Activated naive CD8-positive, alpha-beta T cell (primary cell): ENCODE data around the gene STX1B.

ENCODE experiments used
- H3K27ac Mint-ChIP-seq: one replicate; pipeline ENCODE4 v1.8.0; 2021; ENCODE audit warnings: mixed read lengths
- H3K27me3 Mint-ChIP-seq: one replicate; pipeline ENCODE4 v1.8.0; 2021; ENCODE audit warnings: mixed read lengths
- H3K36me3 Mint-ChIP-seq: one replicate; pipeline ENCODE4 v1.8.0; 2021; ENCODE audit warnings: mixed read lengths
- H3K4me1 Mint-ChIP-seq: one replicate; pipeline ENCODE4 v1.8.0; 2021; ENCODE audit warnings: low read depth, mixed read lengths
- H3K4me3 Mint-ChIP-seq: one replicate; pipeline ENCODE4 v1.8.0; 2021; ENCODE audit warnings: mild to moderate bottlenecking, mixed read lengths
- H3K9me3 Mint-ChIP-seq: one replicate; pipeline ENCODE4 v1.8.0; 2021; ENCODE audit warnings: low read depth, mixed read lengths

The STX1B gene

DNA sequence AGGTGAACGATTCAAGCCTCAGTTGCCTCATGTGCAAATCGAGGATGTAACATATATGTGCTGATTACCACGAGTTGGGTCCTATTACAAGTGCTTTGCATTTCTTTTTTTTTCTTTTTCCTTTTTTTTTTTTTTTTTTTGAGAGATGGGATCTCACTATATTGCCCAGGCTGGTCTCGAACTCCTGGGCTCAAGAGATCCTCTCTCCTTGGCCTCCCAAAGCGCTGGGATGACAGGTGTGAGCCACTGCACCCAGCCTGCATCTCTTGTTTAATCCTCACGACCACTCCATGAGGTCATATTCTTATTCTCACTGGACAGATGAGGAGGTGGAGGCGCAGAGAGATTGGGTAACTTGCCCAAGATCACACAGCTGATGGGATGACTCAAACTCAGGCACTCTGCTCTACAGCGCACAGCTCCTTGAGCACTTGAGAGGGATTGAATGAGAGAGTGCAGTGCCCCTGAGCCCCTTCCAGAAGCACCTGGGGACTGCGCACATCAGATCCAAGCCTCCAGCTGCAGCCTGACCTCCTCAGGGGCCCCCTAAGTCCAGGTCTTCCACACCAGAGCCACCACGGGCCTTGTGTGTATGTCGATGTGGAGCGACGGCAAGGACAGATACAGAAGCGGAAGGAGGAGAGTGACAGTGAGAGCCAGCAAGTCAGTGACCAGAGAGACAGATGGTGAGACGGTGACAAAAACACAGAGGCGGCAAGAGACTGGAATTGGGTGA is 4.9 kb downstream of the STX1B start:
- no peak overlapping the region for H3K4me3 Mint-ChIP-seq
- H3K36me3 Mint-ChIP-seq: no peaks in the 10 kb centered on the region
- no peaks in the 10 kb centered on the region for H3K27me3 Mint-ChIP-seq
- no peaks in the 10 kb centered on the region for H3K9me3 Mint-ChIP-seq
- no peak overlapping the region for H3K27ac Mint-ChIP-seq
- H3K4me1 Mint-ChIP-seq: peaks cover 5% of the 10 kb centered on the region

DNA sequence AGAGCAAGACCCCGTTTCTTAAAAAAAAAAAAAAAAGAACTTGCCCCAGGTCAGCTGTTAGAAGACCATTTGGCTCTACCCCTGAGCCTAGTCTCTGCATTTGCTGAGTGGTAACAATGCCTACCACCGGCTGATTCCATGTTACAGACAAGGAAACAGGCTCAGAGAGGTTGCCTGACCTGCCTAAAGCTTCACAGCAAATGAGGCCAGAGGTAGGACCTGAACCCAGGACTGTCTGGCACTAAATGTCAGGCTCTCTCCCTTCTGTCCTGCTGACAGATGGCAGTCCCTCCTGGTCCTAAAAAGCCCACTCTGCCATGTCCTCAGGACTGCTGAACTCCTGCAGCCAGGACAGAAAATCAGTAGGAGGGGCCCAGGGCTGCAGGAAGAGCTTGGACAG is 5.8 kb downstream of the STX1B start:
- no peak overlapping the region for H3K27ac Mint-ChIP-seq
- H3K4me1 Mint-ChIP-seq: peaks cover under 1% of the 10 kb centered on the region
- H3K9me3 Mint-ChIP-seq: no peaks in the 10 kb centered on the region
- H3K27me3 Mint-ChIP-seq: no peaks in the 10 kb centered on the region
- no peak overlapping the region for H3K4me3 Mint-ChIP-seq
- no peaks in the 10 kb centered on the region for H3K36me3 Mint-ChIP-seq

DNA sequence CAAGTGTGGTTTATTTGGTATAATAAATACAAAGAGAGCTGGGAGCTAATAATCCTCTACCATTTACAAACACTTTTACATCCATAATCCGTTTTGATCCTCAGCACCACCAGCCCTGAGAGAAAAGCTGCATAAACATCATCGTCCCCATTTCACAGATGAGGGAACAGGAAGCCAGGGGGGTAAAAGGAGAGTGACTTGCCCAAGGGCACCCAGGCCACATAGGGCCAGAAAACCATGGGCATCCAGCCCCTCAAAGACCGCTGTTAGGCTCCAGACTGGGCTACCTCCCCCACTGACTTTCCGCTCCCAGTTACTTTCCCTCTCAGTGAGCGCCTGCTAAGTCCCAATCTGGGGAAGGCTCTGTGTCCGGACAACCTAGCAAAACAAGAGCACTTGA is 6.7 kb downstream of the STX1B start:
- no peaks in the 10 kb centered on the region for H3K4me1 Mint-ChIP-seq
- H3K36me3 Mint-ChIP-seq: no peaks in the 10 kb centered on the region
- H3K9me3 Mint-ChIP-seq: no peaks in the 10 kb centered on the region
- no peak overlapping the region for H3K27ac Mint-ChIP-seq
- H3K4me3 Mint-ChIP-seq: no peak overlapping the region
- H3K27me3 Mint-ChIP-seq: no peaks in the 10 kb centered on the region

DNA sequence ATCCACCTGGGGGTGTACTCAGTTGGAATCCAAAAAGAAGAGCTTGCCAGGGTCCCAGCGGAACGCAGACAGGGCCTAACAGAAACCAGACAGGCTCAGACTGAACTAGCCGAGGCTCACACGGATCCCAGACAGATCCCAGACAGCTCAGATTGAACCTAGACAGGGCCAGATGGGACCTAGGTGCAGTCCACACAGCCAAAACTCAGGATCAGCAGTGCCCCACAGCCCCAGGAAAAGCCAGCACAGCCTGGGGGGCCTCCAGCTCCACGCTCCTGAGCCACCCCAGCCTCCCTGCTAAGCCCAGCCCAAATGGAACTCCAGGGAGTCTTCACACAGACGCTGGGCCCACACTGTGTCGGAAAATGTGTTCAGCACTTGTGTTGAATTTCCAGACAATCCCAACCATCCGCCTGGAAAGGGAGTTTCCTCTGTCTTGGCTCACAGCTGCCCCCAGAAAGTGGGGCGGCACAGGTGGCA is 7.5 kb downstream of the STX1B start:
- Mint-ChIP-seq H3K36me3 (no peaks in the 10 kb centered on the region), H3K4me3 (no peak overlapping the region), H3K27me3 (no peaks in the 10 kb centered on the region), H3K9me3 (no peaks in the 10 kb centered on the region), H3K4me1 (no peaks in the 10 kb centered on the region), H3K27ac (no peak overlapping the region)

DNA sequence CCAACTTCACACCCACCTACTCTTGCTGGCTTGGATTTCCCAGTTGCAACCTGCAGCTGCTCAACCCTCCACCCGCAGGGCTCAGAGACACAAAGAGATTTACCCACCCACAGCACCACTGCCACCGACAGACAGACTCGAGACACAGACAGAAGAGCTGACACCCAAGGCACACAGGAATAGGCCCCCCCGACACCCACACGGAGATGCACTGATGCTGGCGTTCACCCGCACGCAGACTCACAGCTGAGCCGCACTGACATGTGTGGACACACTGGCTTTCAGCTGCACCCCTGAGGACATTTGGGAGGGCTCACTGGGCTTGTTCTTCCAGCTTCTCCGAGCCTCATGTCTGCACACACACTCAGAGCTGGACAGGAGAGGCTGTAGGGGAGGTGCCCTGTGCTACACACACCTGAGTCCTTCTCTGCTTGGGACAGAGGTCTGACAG is 8.2 kb downstream of the STX1B start:
- no peaks in the 10 kb centered on the region for H3K4me1 Mint-ChIP-seq
- H3K4me3 Mint-ChIP-seq: no peak overlapping the region
- H3K36me3 Mint-ChIP-seq: no peaks in the 10 kb centered on the region
- no peaks in the 10 kb centered on the region for H3K27me3 Mint-ChIP-seq
- H3K27ac Mint-ChIP-seq: no peak overlapping the region
- no peaks in the 10 kb centered on the region for H3K9me3 Mint-ChIP-seq

DNA sequence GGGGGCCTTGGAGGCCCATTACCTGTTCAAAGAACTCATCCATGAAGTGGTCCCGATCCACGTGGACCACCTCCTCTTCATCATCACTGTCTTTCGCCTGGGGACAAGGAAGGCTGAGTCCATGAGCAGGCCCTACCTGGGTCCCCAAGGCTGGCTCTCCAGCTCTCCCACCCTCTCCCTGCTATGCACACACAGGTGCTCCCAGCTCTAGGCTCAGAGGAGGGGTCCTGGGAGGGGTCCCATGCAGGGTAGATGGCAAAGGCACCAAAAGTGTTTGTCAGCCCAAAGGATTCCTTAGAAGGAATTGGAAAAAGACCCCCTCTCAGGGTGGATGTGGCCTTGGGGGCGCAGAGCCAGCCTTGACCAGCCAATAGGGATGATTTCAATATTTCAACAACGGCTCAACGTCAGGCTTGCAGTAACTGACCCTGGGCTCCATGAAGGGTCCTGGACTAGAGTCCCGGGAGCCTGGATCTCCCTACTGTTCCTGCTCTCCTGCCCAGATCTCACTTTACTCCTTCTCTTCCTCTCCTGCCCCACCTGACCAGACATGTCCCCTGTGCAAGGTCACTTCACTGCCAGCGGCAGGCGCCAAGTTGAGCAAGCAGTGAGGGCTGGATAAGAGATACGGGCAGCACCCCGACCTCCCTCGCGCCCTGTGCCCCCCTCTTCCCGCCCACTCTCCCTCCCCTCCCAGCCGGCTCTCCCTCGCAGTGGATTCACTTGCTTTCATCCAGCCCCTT is 8.8 kb downstream of the STX1B start:
- H3K27ac Mint-ChIP-seq: no peak overlapping the region

DNA sequence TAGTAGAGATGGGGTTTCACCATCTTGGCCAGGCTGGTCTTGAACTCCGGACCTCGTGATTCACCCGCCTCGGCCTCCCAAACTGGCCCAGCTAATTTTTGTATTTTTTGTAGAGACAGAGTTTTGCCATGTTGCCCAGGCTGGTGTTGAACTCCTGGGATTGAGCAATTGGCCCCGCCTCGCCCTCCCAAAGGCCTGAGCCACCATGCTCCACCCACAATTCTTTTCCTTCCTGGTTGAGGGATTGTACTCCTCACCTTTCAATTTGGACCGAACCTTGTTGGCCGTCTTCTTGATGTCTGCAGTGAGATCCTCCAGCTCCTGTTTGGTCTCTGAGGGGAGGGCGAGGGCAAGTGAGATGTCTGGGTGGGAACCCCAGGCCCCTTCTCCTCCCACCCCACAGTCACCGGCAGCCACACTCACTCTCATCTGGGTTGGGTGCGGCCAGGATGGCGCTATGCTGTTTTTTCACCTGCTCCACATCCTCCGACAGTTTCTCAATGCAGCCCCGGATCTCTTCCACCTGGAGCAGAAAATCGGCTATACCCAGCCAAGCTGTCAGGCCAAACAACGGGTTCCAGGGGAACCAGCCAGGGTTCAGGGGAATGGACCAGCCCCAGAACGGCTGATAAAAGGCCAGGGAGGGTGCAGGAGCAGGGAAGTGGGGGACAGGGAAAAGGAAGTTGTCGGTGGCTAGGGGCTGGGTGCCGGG is 9.6 kb downstream of the STX1B start:
- Mint-ChIP-seq H3K36me3 (no peaks in the 10 kb centered on the region), H3K4me3 (no peak overlapping the region), H3K9me3 (no peaks in the 10 kb centered on the region), H3K4me1 (peaks cover 7% of the 10 kb centered on the region), H3K27ac (no peak overlapping the region), H3K27me3 (no peaks in the 10 kb centered on the region)

More for the DNA sequence above, 8.8 kb downstream of the STX1B start:
- H3K4me1 Mint-ChIP-seq: peaks cover 3% of the 10 kb centered on the region
- no peaks in the 10 kb centered on the region for H3K9me3 Mint-ChIP-seq
- H3K27me3 Mint-ChIP-seq: no peaks in the 10 kb centered on the region
- H3K36me3 Mint-ChIP-seq: no peaks in the 10 kb centered on the region
- no peak overlapping the region for H3K4me3 Mint-ChIP-seq

DNA sequence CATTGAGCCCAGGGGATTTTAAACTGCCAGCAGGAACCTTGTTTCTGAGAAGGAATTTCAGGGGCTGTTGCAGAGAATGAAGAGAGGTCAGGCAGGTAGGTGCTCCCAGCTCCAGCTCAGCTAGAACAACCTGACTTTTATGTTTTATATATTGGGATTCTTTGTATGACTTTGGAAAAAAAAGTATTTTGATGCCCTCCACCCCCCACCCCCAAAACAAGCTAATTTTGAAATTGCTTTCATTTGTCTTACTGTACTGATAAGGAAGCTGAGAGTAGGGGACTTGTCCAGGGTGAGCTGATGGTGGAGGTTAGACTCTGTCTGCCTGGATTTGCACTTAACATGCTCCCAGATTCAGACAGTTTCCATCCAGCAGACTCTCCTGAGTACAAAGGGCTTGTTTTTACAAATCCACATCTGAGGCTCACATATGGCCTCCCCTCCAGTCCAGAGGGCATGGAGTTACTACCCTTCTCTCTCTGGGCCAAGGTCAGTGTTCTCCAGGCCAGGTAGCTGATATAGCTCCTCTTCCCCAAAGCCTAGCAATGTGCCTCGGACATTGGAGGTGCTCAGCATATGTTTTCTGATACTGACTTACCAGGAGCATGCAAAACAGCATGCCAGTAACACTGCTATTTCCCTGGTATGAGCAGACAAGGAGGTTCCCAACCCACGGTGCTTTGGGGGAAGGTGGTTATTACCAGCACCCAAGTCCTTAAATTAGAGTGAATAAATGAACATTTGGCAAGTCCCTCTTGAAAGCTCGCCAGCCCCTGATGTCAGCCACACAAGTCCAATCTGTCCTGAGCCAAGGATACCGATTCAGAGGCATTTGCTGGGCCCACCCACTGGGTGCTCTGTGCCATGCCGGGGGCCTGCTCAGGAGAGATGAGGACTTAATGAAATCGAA is 11.3 kb downstream of the STX1B start:
- H3K27me3 Mint-ChIP-seq: no peaks in the 10 kb centered on the region
- peaks cover 10% of the 10 kb centered on the region for H3K4me1 Mint-ChIP-seq
- H3K36me3 Mint-ChIP-seq: no peaks in the 10 kb centered on the region
- no peak overlapping the region for H3K27ac Mint-ChIP-seq
- peak overlapping the region; percentile 23 for H3K4me3 Mint-ChIP-seq
- no peaks in the 10 kb centered on the region for H3K9me3 Mint-ChIP-seq

DNA sequence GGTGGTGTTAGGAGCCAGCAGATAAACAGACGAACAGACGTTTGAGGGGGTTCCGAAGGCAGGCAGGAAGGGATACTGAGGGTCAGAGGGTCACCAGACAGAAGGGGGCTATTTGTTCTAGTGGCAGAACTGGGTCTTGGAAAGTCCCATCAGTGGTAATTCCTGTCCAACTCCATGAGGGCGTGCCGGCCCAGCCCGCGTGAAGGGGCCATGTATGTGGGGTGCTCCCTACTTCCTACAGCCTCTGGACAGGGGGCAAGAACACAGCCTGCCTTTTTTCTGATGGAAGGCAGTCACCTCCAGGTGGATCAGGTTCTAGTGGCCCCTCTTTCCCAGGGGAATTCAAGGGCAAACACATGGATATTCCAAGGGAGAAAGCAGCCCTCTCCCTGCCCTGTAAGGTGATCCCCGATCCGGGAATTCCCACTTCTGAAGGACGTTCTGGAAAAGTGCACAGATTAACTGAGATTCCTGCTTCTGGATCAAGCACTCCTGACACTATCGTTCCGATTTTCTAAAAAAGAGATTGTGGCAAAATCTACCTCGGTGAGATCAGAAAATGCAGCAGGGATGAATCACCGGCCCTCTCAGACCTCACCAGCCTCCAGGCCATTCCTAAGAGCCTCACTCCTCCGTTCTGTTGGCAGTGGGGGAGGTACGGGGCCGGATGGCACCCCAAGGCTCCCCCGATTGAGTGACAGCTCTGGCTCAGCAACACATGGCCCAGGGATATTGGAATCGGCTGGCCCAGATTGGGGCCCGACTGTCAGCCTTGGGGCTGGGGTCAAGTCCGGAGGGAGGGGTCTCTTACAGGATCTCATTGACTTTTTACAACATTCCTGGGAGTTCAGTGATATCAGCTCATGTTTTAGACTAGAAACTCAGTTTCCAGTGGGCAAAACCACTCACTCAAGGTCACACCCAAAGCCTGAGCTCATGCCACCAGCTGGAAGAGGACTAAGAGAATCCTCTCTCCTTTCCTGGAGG is 12.4 kb downstream of the STX1B start:
- Mint-ChIP-seq H3K36me3 (no peaks in the 10 kb centered on the region), H3K9me3 (no peaks in the 10 kb centered on the region), H3K4me3 (peak overlapping the region; percentile 61), H3K4me1 (peaks cover 10% of the 10 kb centered on the region), H3K27me3 (no peaks in the 10 kb centered on the region), H3K27ac (no peak overlapping the region)

DNA sequence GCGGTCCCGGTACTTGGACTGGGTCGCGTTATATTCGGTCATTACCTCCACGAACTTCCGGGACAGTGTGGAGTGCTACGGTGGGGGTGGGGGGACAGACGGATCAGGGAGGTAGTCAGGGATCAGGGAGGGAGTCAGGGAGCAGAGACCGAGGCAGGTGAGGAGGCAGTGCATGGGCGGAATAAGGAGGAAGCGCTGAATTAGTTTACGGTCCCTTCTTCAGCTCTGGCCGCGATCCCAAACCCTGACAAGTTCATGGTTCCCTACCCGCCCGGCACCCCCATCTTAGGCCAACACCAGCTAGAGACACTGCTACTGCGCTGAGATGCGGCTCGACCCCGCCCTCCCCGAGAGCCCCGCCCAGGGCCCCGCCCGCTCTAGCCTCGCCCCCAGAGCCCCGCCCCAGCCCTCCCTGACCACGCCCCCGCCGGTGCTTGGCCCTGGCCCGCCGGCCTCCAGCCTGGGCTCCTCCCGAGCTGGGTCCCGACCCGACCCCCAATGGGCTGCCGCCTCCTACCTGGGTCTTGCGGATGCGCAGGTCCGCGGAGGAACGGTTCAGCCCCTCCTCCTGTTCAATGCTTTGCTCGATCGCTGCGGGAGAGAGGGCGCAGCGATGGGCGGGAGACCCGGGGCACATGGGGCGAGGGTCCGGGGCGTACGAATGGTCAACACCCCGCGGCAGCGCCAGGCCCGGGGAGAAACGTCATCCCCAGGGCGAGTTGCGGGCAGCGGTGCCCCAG is 13.3 kb downstream of the STX1B start:
- Mint-ChIP-seq H3K9me3 (no peaks in the 10 kb centered on the region), H3K4me3 (peak overlapping the region; percentile 84), H3K36me3 (no peaks in the 10 kb centered on the region), H3K4me1 (peaks cover 10% of the 10 kb centered on the region), H3K27me3 (no peaks in the 10 kb centered on the region), H3K27ac (peak overlapping the region; percentile 34)

DNA sequence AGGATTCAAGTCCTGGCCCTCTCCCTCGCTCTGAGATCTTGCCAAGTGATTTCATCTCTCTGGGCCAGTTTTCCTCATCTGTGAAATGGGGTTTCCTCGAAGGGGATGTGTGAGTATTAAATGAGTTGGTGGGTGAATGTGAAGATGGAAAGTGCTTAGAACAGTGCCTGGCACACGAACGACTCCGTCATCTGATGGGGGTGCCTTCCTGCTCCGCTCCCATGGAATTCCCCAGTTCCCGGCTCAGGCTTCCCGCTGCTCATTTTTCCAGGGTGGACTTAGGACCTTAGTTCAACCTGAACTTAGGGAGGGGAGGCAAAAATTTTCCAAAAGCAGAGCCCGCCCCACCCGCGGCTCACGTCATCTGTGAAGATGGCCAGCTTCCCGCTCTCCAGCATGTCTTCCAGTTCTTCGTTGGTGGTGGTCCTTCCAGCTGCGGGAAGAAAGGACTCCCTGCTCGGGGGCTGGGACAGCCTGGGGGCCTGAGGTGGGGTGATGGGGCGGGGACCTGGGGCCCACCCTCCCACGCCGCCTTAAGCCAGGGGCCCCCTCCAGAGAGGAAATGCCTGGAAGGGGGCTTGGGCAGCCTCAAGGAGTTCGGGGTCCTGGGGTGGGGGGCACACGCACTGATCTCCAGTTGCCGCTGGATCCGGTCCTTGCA is 14.0 kb downstream of the STX1B start:
- Mint-ChIP-seq H3K9me3 (no peaks in the 10 kb centered on the region), H3K4me1 (peaks cover 10% of the 10 kb centered on the region), H3K4me3 (peak overlapping the region; percentile 84), H3K27me3 (no peaks in the 10 kb centered on the region), H3K36me3 (no peaks in the 10 kb centered on the region), H3K27ac (no peak overlapping the region)

DNA sequence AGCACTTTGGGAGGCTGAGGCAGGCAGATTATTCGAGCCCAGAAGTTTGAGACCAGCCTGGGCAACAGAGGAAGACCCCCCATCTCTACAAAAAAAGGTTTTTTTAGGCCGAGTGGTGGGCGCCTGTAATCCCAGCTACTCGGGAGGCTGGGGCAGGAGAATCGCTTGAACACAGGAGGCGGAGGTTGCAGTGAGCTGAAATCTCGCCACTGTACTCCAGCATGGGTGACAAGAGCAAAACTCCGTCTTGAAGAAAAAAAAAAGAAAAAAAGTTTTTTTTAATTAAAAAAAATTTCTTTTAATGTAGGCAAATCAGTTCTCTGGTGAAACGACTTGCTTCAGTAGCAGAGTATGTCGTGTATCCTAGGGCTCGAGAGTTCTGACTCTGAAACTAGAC is 14.5 kb downstream of the STX1B start:
- H3K36me3 Mint-ChIP-seq: no peaks in the 10 kb centered on the region
- no peak overlapping the region for H3K27ac Mint-ChIP-seq
- peak overlapping the region; percentile 75 for H3K4me3 Mint-ChIP-seq
- no peaks in the 10 kb centered on the region for H3K27me3 Mint-ChIP-seq
- peaks cover 10% of the 10 kb centered on the region for H3K4me1 Mint-ChIP-seq
- no peaks in the 10 kb centered on the region for H3K9me3 Mint-ChIP-seq
